Measurements from ENCODE around the gene FANCE. TPM values are rescaled to one million over a fixed set of nuclear protein-coding genes. Genes with fewer than 3 reads are reported as not detected.

The FANCE gene
- total RNA-seq, 1 experiment from 2014 or later: 19.2 TPM

- Histone ChIP-seq H3K36me3 (ENCODE audit: insufficient read depth, low read length, poor library complexity, severe bottlenecking) (no peaks in the 10 kb centered on the region), H3K9me3 (ENCODE audit: low read depth, low read length, poor library complexity, severe bottlenecking) (no peaks in the 10 kb centered on the region), H3K27me3 (replicated peaks; ENCODE audit: insufficient read depth, low read depth, low read length, poor library complexity) (no peaks in the 10 kb centered on the region), H3K27ac (ENCODE audit: low read depth, low read length, poor library complexity, severe bottlenecking) (peak overlapping the region; percentile 34), H3K4me3 (ENCODE audit: low read depth, low read length, poor library complexity, severe bottlenecking) (peak overlapping the region; percentile 71), H3K4me1 (ENCODE audit: insufficient read depth, low read length, poor library complexity, severe bottlenecking) (peaks cover 52% of the 10 kb centered on the region)
- no peak for DNase-seq (ENCODE audit: low spot score)
- POLR2A ChIA-PET (ENCODE audit: low non-redundant PET): no interaction called here
- no peak for TF ChIP-seq CTCF (conservative IDR thresholded peaks at IDR 0.05; ENCODE audit: low read depth, low read length)
- no peak for TF ChIP-seq EZH2 (IDR thresholded peaks at IDR 0.05; ENCODE audit: borderline replicate concordance, low read depth, low read length, poor library complexity, severe bottlenecking)
- intact Hi-C loops (cut with micrococcal nuclease; ENCODE audit: unreplicated experiment): no loop called here
- no TSS peak for BruUV-seq (replicated peaks)
- CTCF ChIA-PET: no interaction called here
These were observed 43.3 kb downstream of the FANCE start for GRCh38 chr6:35495258-35496035.

GRCh38 chr6:35496036-35496840, 44.1 kb downstream of the FANCE start:
- POLR2A ChIA-PET (ENCODE audit: low non-redundant PET): no interaction called here
- CTCF ChIA-PET: no interaction called here

More at GRCh38 chr6:35496036-35496840, 44.1 kb downstream of the FANCE start:
- intact Hi-C loops (cut with micrococcal nuclease; ENCODE audit: unreplicated experiment): no loop called here
- H3K27ac ChIP-seq (ENCODE audit: low read depth, low read length, poor library complexity, severe bottlenecking): peak overlapping the region; percentile 34
- DNase-seq (ENCODE audit: low spot score): peak; percentile 63
- no peaks in the 10 kb centered on the region for H3K27me3 ChIP-seq (replicated peaks; ENCODE audit: insufficient read depth, low read depth, low read length, poor library complexity)
- H3K36me3 ChIP-seq (ENCODE audit: insufficient read depth, low read length, poor library complexity, severe bottlenecking): no peaks in the 10 kb centered on the region
- TF ChIP-seq CTCF (conservative IDR thresholded peaks at IDR 0.05; ENCODE audit: low read depth, low read length) (no peak), EZH2 (IDR thresholded peaks at IDR 0.05; ENCODE audit: borderline replicate concordance, low read depth, low read length, poor library complexity, severe bottlenecking) (no peak)
- peaks cover 44% of the 10 kb centered on the region for H3K4me1 ChIP-seq (ENCODE audit: insufficient read depth, low read length, poor library complexity, severe bottlenecking)
- H3K4me3 ChIP-seq (ENCODE audit: low read depth, low read length, poor library complexity, severe bottlenecking): peak overlapping the region; percentile 71
- no peaks in the 10 kb centered on the region for H3K9me3 ChIP-seq (ENCODE audit: low read depth, low read length, poor library complexity, severe bottlenecking)
- no TSS peak for BruUV-seq (replicated peaks)

Data from A673 (cell line).